PC-9 (cell line): Measurements from ENCODE around the gene PER3. TPM values are rescaled to one million over a fixed set of nuclear protein-coding genes. Genes with fewer than 3 reads are reported as not detected.

Experiments used
- BruUV-seq: library from RNA; stranded (reverse); fragments of 400-500 nt; replicated peaks from 2 replicates; lab custom pipeline; 2021; lab: Mats Ljungman, UMichigan
- CTCF ChIA-PET: fragments of 300-600 bp; sonication (Branson Sonifier 250); formaldehyde crosslinking; loops from one replicate; lab custom pipeline; 2022; ENCODE audit warnings: antibody characterized with exemption; lab: Charles Lee
- POLR2A ChIA-PET: fragments of 300-600 bp; sonication (Branson Sonifier 250); formaldehyde crosslinking; loops from one replicate; lab custom pipeline; 2022; ENCODE audit warnings: antibody characterized with exemption; ENCODE audit not compliant: unreplicated experiment; lab: Charles Lee
- DNase-seq, 2 experiments: peaks; one replicate each; pipeline versions ENCODE4 v3.0.0 to v3.0.0-alpha.2; 2015 to 2022; ENCODE audit warnings: mixed read lengths in 1 of 2
- H2AFZ ChIP-seq: fragments of 200-600 bp; sonication (generic); 2 replicates; pipeline ENCODE4 v1.8.1; 2017; ENCODE audit warnings: antibody characterized with exemption
- H3F3A ChIP-seq: fragments of 200-600 bp; sonication (generic); 2 replicates; pipeline ENCODE4 v1.8.1; 2017; ENCODE audit warnings: antibody characterized with exemption, mild to moderate bottlenecking, low read depth; ENCODE audit not compliant: insufficient read depth
- H3K27ac ChIP-seq: fragments of 200-600 bp; sonication (generic); 2 replicates; pipeline ENCODE4 v1.6.1; 2016; ENCODE audit warnings: mixed run types
- H3K27me3 ChIP-seq: fragments of 200-600 bp; sonication (generic); 2 replicates; pipeline ENCODE4 v1.6.1; 2016; ENCODE audit warnings: low read depth, mixed run types; ENCODE audit not compliant: insufficient read depth
- H3K36me3 ChIP-seq: fragments of 200-600 bp; sonication (generic); 2 replicates; pipeline ENCODE4 v1.6.1; 2016; ENCODE audit warnings: low read depth, mixed run types
- H3K4me1 ChIP-seq: fragments of 200-600 bp; sonication (generic); replicated peaks from 2 replicates; pipeline ENCODE4 v1.6.1; 2016; ENCODE audit warnings: mixed run types; ENCODE audit not compliant: insufficient read depth
- H3K4me2 ChIP-seq: fragments of 200-600 bp; sonication (generic); 2 replicates; pipeline ENCODE4 v1.6.1; 2017; ENCODE audit warnings: mixed run types
- H3K4me3 ChIP-seq: fragments of 200-600 bp; sonication (generic); 2 replicates; pipeline ENCODE4 v1.6.1; 2016; ENCODE audit warnings: mixed run types
- H3K79me2 ChIP-seq: fragments of 200-600 bp; sonication (generic); 2 replicates; pipeline ENCODE4 v1.6.1; 2017; ENCODE audit warnings: low read depth, mixed run types
- H3K9me2 ChIP-seq: fragments of 200-600 bp; sonication (generic); 2 replicates; pipeline ENCODE4 v1.8.1; 2017; ENCODE audit warnings: mild to moderate bottlenecking; ENCODE audit not compliant: insufficient read depth
- H3K9me3 ChIP-seq: fragments of 200-600 bp; sonication (generic); 2 replicates; pipeline ENCODE4 v1.8.1; 2016; ENCODE audit warnings: low read depth; ENCODE audit not compliant: insufficient read depth
- H4K20me1 ChIP-seq: fragments of 200-600 bp; sonication (generic); 2 replicates; pipeline ENCODE4 v1.8.1; 2017; ENCODE audit not compliant: insufficient read depth
- EZH2 ChIP-seq: fragments of 200-600 bp; sonication (generic); IDR thresholded peaks from 2 replicates; pipeline ENCODE4 v1.8.0; 2017; ENCODE audit warnings: antibody characterized with exemption, low read depth
- intact Hi-C: fragments of 100-400 bp; cut with micrococcal nuclease; formaldehyde crosslinking; loops from one replicate; pipeline ENCODE4 v1.10.0; 2022; ENCODE audit not compliant: unreplicated experiment
- total RNA-seq: library from RNA; stranded (reverse); gene quantifications from 2 replicates; pipeline ENCODE4 v1.2.3, GENCODE V29; 2021
- TF ChIP-seq, protein P1 (sequence below): fragments of 200-600 bp; sonication (generic); conservative IDR thresholded peaks from 2 replicates; pipeline ENCODE4 v1.6.1; 2017; ENCODE audit warnings: mixed run types, antibody characterized with exemption, mild to moderate bottlenecking, moderate library complexity

PER3 gene
- total RNA-seq, 1 experiment from 2014 or later: 25.1 TPM

DNA sequence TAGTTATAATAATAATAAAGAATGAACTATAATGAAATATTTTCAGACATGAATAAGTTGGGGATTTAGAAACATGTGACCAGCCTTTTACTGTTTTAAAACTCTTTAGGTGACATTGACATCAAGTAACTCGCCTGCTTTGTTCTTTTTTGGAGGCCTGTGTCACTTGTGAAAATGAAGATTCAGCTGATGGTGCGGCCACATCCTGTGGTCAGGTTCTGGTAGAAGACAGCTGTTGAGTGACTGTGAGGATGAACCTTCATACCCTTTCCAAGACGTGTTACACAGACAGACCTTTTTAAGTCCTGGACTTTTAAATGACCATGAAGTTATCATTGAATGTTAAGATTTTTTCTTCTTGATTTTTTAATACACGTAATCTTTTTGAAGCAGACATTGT is 58.4 kb downstream of the PER3 start:
- BruUV-seq: no TSS peak
- no peak for TF ChIP-seq EZH2
- TF ChIP-seq, protein P1, sequence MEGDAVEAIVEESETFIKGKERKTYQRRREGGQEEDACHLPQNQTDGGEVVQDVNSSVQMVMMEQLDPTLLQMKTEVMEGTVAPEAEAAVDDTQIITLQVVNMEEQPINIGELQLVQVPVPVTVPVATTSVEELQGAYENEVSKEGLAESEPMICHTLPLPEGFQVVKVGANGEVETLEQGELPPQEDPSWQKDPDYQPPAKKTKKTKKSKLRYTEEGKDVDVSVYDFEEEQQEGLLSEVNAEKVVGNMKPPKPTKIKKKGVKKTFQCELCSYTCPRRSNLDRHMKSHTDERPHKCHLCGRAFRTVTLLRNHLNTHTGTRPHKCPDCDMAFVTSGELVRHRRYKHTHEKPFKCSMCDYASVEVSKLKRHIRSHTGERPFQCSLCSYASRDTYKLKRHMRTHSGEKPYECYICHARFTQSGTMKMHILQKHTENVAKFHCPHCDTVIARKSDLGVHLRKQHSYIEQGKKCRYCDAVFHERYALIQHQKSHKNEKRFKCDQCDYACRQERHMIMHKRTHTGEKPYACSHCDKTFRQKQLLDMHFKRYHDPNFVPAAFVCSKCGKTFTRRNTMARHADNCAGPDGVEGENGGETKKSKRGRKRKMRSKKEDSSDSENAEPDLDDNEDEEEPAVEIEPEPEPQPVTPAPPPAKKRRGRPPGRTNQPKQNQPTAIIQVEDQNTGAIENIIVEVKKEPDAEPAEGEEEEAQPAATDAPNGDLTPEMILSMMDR: no peak
- no peak overlapping the region for H2AFZ ChIP-seq

DNA sequence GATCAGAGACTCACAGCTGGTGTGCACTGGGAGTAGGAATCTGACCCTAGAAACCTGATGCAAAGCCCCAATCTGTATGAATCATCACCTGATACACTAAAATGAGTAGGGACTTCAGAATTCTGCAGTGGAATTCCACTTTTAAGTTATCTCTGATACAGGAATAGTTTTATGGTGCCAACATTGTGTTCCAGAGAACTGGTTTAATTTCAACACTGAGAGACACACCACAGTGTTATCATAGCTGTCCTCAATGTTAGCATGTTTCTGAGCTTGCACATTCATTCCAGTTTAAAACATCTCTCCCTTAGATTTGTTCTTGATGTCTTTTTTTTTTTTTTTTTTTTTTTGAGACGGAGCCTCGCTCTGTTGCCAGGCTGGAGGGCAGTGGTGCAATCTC is 61.7 kb downstream of the PER3 start:
- ChIA-PET CTCF (no interaction called here), POLR2A (no interaction called here)
- TF ChIP-seq EZH2: no peak
- TF ChIP-seq, protein P1: no peak

More for the DNA sequence above, 58.4 kb downstream of the PER3 start:
- H3K9me3 ChIP-seq: no peaks in the 10 kb centered on the region; the same call in 1 of the 2 replicates
- H3K4me3 ChIP-seq: no peak overlapping the region
- POLR2A ChIA-PET: no interaction called here
- no peaks in the 10 kb centered on the region for H3K27me3 ChIP-seq
- no peaks in the 10 kb centered on the region for H3K79me2 ChIP-seq
- intact Hi-C loops: no loop called here
- H3F3A ChIP-seq: no peaks in the 10 kb centered on the region
- no peaks in the 10 kb centered on the region for H3K9me2 ChIP-seq
- no peaks in the 10 kb centered on the region for H4K20me1 ChIP-seq
- H3K27ac ChIP-seq: no peak overlapping the region
- CTCF ChIA-PET: no interaction called here
- H3K4me1 ChIP-seq: no peaks in the 10 kb centered on the region
- no peak overlapping the region for H3K4me2 ChIP-seq
- DNase-seq: no peak
- peaks cover 5% of the 10 kb centered on the region; the same call in 1 of the 2 replicates for H3K36me3 ChIP-seq

GRCh38 chr1:7846656-7847055 is 62.6 kb downstream of the PER3 start:
- Histone ChIP-seq H4K20me1 (no peaks in the 10 kb centered on the region), H2AFZ (no peak overlapping the region), H3K9me3 (no peaks in the 10 kb centered on the region), H3K4me3 (no peak overlapping the region), H3K27ac (no peak overlapping the region), H3K27me3 (no peaks in the 10 kb centered on the region), H3K36me3 (no peaks in the 10 kb centered on the region), H3K79me2 (no peaks in the 10 kb centered on the region), H3K9me2 (no peaks in the 10 kb centered on the region), H3K4me2 (no peak overlapping the region), H3F3A (no peaks in the 10 kb centered on the region), H3K4me1 (no peaks in the 10 kb centered on the region)
- no peak for DNase-seq
- ChIA-PET POLR2A (no interaction called here), CTCF (no interaction called here)
- no TSS peak for BruUV-seq
- intact Hi-C loops: no loop called here
- TF ChIP-seq EZH2: no peak
- TF ChIP-seq, protein P1: no peak

More for the DNA sequence above, 61.7 kb downstream of the PER3 start:
- Histone ChIP-seq H3K79me2 (no peaks in the 10 kb centered on the region), H3K27me3 (no peaks in the 10 kb centered on the region), H4K20me1 (no peaks in the 10 kb centered on the region), H3K9me2 (no peaks in the 10 kb centered on the region), H3K4me3 (no peak overlapping the region), H2AFZ (no peak overlapping the region), H3K4me1 (no peaks in the 10 kb centered on the region), H3K27ac (no peak overlapping the region), H3F3A (no peaks in the 10 kb centered on the region), H3K9me3 (no peaks in the 10 kb centered on the region), H3K36me3 (no peaks in the 10 kb centered on the region), H3K4me2 (no peak overlapping the region)
- intact Hi-C loops: no loop called here
- DNase-seq: no peak
- BruUV-seq: no TSS peak
